HepG2 (cell line): ENCODE results near the gene CDC42BPG. TPM values are rescaled to one million over a fixed set of nuclear protein-coding genes. Genes with fewer than 3 reads are reported as not detected.

Source experiments
- CENPBD1 ChIP-seq: sonication (generic); formaldehyde crosslinking; IDR thresholded peaks from 2 replicates; pipeline ENCODE4 v1.8.0; 2022; ENCODE audit warnings: missing genetic modification reagents, low read depth, mild to moderate bottlenecking, borderline replicate concordance
- HDAC6 ChIP-seq: fragments of 200-600 bp; sonication (generic); IDR thresholded peaks from 2 replicates; pipeline ENCODE4 v1.7.0; 2017; ENCODE audit warnings: mild to moderate bottlenecking, antibody characterized with exemption, low read length, low read depth
- HNF1A ChIP-seq, 2 experiments: sonication (generic) in 1 of 2; formaldehyde crosslinking in 1 of 2; IDR thresholded peaks; 2 replicates each; pipeline versions ENCODE4 v1.4.0 to v1.6.1; 2016 to 2020; ENCODE audit warnings: borderline replicate concordance in 1 of 2, low read depth in 1 of 2, mild to moderate bottlenecking in 1 of 2, missing genetic modification reagents in 1 of 2
- PRPF4 ChIP-seq: fragments of 200-400 bp; formaldehyde crosslinking; IDR thresholded peaks from 2 replicates; pipeline ENCODE4 v1.6.1; 2016; ENCODE audit warnings: low read length, low read depth; ENCODE audit not compliant: poor library complexity, severe bottlenecking
- RNF2 ChIP-seq: fragments of 450-650 bp; conservative IDR thresholded peaks from 2 replicates; pipeline ENCODE4 v1.6.1; 2016; ENCODE audit warnings: low read depth
- THAP9 ChIP-seq: sonication (generic); formaldehyde crosslinking; IDR thresholded peaks from 2 replicates; pipeline ENCODE4; 2020; ENCODE audit warnings: missing genetic modification reagents, mild to moderate bottlenecking, borderline replicate concordance
- ZBTB49 ChIP-seq: sonication (generic); formaldehyde crosslinking; IDR thresholded peaks from 2 replicates; pipeline ENCODE4 v1.4.0; 2020; ENCODE audit warnings: missing genetic modification reagents, borderline replicate concordance
- ZNF235 ChIP-seq: sonication (generic); formaldehyde crosslinking; IDR thresholded peaks from 2 replicates; pipeline ENCODE4 v1.8.1; 2023; ENCODE audit warnings: mild to moderate bottlenecking, missing genetic modification reagents, borderline replicate concordance
- ZNF256 ChIP-seq: sonication (generic); formaldehyde crosslinking; conservative IDR thresholded peaks from 2 replicates; pipeline ENCODE4 v1.4.0; 2020; ENCODE audit warnings: missing genetic modification reagents
- ZNF326 ChIP-seq: sonication (generic); formaldehyde crosslinking; IDR thresholded peaks from 2 replicates; pipeline ENCODE4 v1.4.0; 2020; ENCODE audit warnings: missing genetic modification reagents, borderline replicate concordance
- ZNF460 ChIP-seq: sonication (generic); formaldehyde crosslinking; IDR thresholded peaks from 2 replicates; pipeline ENCODE4 v1.5.1; 2020; ENCODE audit warnings: missing genetic modification reagents, mild to moderate bottlenecking, borderline replicate concordance
- polyA plus RNA-seq, 8 experiments: library from polyadenylated mRNA; depleted of rRNA in 3 of 8; stranded (reverse) in 7 of 8; unstranded in 1 of 8; fragments of >200 nt; fragmentation: Illumina TruSeq in 4 of 8; extraction: Trizol in 4 of 8; gene quantifications; 2 replicates each; pipeline versions ENCODE4 v1.2.1 to v1.2.3, GENCODE V29; 2011 to 2016; ENCODE audit warnings: low read depth in 4 of 8, missing spikeins in 1 of 8, mixed read lengths in 1 of 8; ENCODE audit not compliant: insufficient read depth in 1 of 8
- total RNA-seq, 5 experiments: library from RNA; depleted of rRNA; stranded (reverse); fragments of >200 nt; fragmentation: Illumina TruSeq; extraction: Trizol; gene quantifications; 2 replicates each; pipeline ENCODE4 v1.2.3, GENCODE V29; 2016; ENCODE audit warnings: low read depth in 1 of 5

The CDC42BPG gene
- total and polyA plus RNA-seq, 2 of the 13 experiments (the other 11 are each of a cell fraction or from before 2014, with no cell fraction given) = 0.55 to 1.4 TPM

GRCh38 chr11:64842851-64843685 is 1.4 kb downstream of the CDC42BPG start (continued):
- TF ChIP-seq CENPBD1 = no peak
- no peak for TF ChIP-seq HDAC6
- TF ChIP-seq HNF1A (IDR thresholded peaks at IDR 0.05; ENCODE audit: low read depth) = no peak
- no peak for TF ChIP-seq HNF1A (CRISPR knock-in tag; IDR thresholded peaks at IDR 0.05; ENCODE audit: borderline replicate concordance)
- no peak for TF ChIP-seq ZNF460 (CRISPR knock-in tag)
- TF ChIP-seq ZNF235 = no peak; the same call in 1 of the 2 replicates
- no peak for TF ChIP-seq ZBTB49 (CRISPR knock-in tag)
- TF ChIP-seq ZNF326 (CRISPR knock-in tag) = no peak
- TF ChIP-seq RNF2 = 0 out of 2 replicates have a peak, but pooled peaks have one; percentile 17
- no peak for TF ChIP-seq PRPF4
- TF ChIP-seq ZNF256 (CRISPR knock-in tag) = no peak
- TF ChIP-seq THAP9 (CRISPR knock-in tag) = no peak
